ENCODE measurements around the gene PSME1.

DNA sequence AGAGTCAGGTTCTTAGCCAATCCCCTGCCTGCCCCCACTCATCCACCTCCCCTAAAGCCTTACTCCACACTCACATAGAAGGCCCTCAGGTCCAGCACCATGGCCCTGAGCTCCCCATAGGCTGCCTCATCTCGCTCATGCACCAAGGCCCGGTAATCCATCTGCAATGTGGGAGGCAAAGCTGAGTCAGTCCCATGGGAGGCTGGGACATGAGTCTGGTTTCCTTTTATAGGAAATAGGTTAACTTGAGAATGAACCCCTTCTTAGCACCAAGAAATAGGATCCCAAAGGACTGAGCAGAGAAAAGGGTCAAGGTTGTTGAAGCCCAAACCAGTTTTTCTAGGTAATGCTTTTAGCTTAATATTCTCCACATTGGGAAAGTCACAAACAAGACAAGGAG lies 7.5 kb downstream of the PSME1 start:
- TF ChIP-seq EZH2 (IDR thresholded peaks at IDR 0.05): no peak
- TF ChIP-seq, protein P1, sequence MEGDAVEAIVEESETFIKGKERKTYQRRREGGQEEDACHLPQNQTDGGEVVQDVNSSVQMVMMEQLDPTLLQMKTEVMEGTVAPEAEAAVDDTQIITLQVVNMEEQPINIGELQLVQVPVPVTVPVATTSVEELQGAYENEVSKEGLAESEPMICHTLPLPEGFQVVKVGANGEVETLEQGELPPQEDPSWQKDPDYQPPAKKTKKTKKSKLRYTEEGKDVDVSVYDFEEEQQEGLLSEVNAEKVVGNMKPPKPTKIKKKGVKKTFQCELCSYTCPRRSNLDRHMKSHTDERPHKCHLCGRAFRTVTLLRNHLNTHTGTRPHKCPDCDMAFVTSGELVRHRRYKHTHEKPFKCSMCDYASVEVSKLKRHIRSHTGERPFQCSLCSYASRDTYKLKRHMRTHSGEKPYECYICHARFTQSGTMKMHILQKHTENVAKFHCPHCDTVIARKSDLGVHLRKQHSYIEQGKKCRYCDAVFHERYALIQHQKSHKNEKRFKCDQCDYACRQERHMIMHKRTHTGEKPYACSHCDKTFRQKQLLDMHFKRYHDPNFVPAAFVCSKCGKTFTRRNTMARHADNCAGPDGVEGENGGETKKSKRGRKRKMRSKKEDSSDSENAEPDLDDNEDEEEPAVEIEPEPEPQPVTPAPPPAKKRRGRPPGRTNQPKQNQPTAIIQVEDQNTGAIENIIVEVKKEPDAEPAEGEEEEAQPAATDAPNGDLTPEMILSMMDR (IDR thresholded peaks at IDR 0.05): no peak
